ENCODE data around the gene CHDH. TPM values are rescaled to one million over a fixed set of nuclear protein-coding genes. Genes with fewer than 3 reads are reported as not detected.

CHDH gene
- total and polyA plus RNA-seq, 4 donors = 3.2 to 10.2 (median 6.7) TPM

- no peaks in the 10 kb centered on the region for H3K27me3 ChIP-seq (ENCODE audit: control insufficient read depth, insufficient read depth, low read length)
- no CpG with 5 or more reads among the region's 1 CpG for WGBS (ENCODE audit: insufficient coverage)
- H3K4me1 ChIP-seq (ENCODE audit: control insufficient read depth, insufficient read depth, low read length) = peaks cover 6% of the 10 kb centered on the region
- H3K27ac ChIP-seq (ENCODE audit: low read depth, low read length) = no peak overlapping the region
- no peak for DNase-seq (ENCODE audit: low read depth in 4 of 6, low spot score in 6 of 6)
- no peaks in the 10 kb centered on the region for H3K9me3 ChIP-seq (ENCODE audit: control insufficient read depth, insufficient read depth, low read length)
- H3K36me3 ChIP-seq (ENCODE audit: control insufficient read depth, insufficient read depth, low read length) = peaks cover 11% of the 10 kb centered on the region
- no peak overlapping the region for H3K4me3 ChIP-seq (ENCODE audit: low read depth, low read length)
These were observed 17.6 kb downstream of the CHDH start for GRCh38 chr3:53828581-53828980.

- peaks cover 13% of the 10 kb centered on the region for H3K4me1 ChIP-seq (ENCODE audit: control insufficient read depth, insufficient read depth, low read length)
- H3K27me3 ChIP-seq (ENCODE audit: control insufficient read depth, insufficient read depth, low read length) = no peaks in the 10 kb centered on the region
- DNase-seq (ENCODE audit: low read depth in 4 of 6, low spot score in 6 of 6) = no peak
- H3K27ac ChIP-seq (ENCODE audit: low read depth, low read length) = no peak overlapping the region
- no peaks in the 10 kb centered on the region for H3K9me3 ChIP-seq (ENCODE audit: control insufficient read depth, insufficient read depth, low read length)
- H3K36me3 ChIP-seq (ENCODE audit: control insufficient read depth, insufficient read depth, low read length) = peaks cover 22% of the 10 kb centered on the region
- no CpG with 5 or more reads among the region's 1 CpG for WGBS (ENCODE audit: insufficient coverage)
- no peak overlapping the region for H3K4me3 ChIP-seq (ENCODE audit: low read depth, low read length)
These were observed 20.2 kb downstream of the CHDH start for GRCh38 chr3:53826048-53826447.

- no peak for DNase-seq (ENCODE audit: low read depth in 4 of 6, low spot score in 6 of 6)
- no peaks in the 10 kb centered on the region for H3K9me3 ChIP-seq (ENCODE audit: control insufficient read depth, insufficient read depth, low read length)
These were observed 21.4 kb downstream of the CHDH start for GRCh38 chr3:53824795-53825194.

GRCh38 chr3:53823956-53824657 is 22.1 kb downstream of the CHDH start:
- peaks cover 41% of the 10 kb centered on the region for H3K36me3 ChIP-seq (ENCODE audit: control insufficient read depth, insufficient read depth, low read length)
- H3K4me1 ChIP-seq (ENCODE audit: control insufficient read depth, insufficient read depth, low read length) = peaks cover 13% of the 10 kb centered on the region
- no peaks in the 10 kb centered on the region for H3K27me3 ChIP-seq (ENCODE audit: control insufficient read depth, insufficient read depth, low read length)
- H3K9me3 ChIP-seq (ENCODE audit: control insufficient read depth, insufficient read depth, low read length) = no peaks in the 10 kb centered on the region
- 83% methylated on average over 9 of the region's 10 CpGs for WGBS (ENCODE audit: insufficient coverage)
- no peak overlapping the region for H3K27ac ChIP-seq (ENCODE audit: low read depth, low read length)
- no peak overlapping the region for H3K4me3 ChIP-seq (ENCODE audit: low read depth, low read length)
- no peak for DNase-seq (ENCODE audit: low read depth in 4 of 6, low spot score in 6 of 6)

More at GRCh38 chr3:53824795-53825194, 21.4 kb downstream of the CHDH start:
- Histone ChIP-seq H3K4me1 (ENCODE audit: control insufficient read depth, insufficient read depth, low read length) (peaks cover 13% of the 10 kb centered on the region), H3K36me3 (ENCODE audit: control insufficient read depth, insufficient read depth, low read length) (peaks cover 34% of the 10 kb centered on the region), H3K27me3 (ENCODE audit: control insufficient read depth, insufficient read depth, low read length) (no peaks in the 10 kb centered on the region), H3K4me3 (ENCODE audit: low read depth, low read length) (no peak overlapping the region), H3K27ac (ENCODE audit: low read depth, low read length) (no peak overlapping the region)
- WGBS (ENCODE audit: insufficient coverage) = 94% methylated on average over 4 of the region's 4 CpGs

GRCh38 chr3:53823026-53823955 is 22.9 kb downstream of the CHDH start:
- peaks cover 49% of the 10 kb centered on the region for H3K36me3 ChIP-seq (ENCODE audit: control insufficient read depth, insufficient read depth, low read length)

GRCh38 chr3:53822331-53822741 is 23.9 kb downstream of the CHDH start:
- H3K4me1 ChIP-seq (ENCODE audit: control insufficient read depth, insufficient read depth, low read length) = peaks cover 23% of the 10 kb centered on the region
- H3K9me3 ChIP-seq (ENCODE audit: control insufficient read depth, insufficient read depth, low read length) = no peaks in the 10 kb centered on the region
- H3K4me3 ChIP-seq (ENCODE audit: low read depth, low read length) = no peak overlapping the region
- H3K27me3 ChIP-seq (ENCODE audit: control insufficient read depth, insufficient read depth, low read length) = no peaks in the 10 kb centered on the region
- no peak for DNase-seq (ENCODE audit: low read depth in 4 of 6, low spot score in 6 of 6)
- WGBS (ENCODE audit: insufficient coverage) = 95% methylated on average over 13 of the region's 14 CpGs
- H3K36me3 ChIP-seq (ENCODE audit: control insufficient read depth, insufficient read depth, low read length) = peaks cover 58% of the 10 kb centered on the region
- H3K27ac ChIP-seq (ENCODE audit: low read depth, low read length) = no peak overlapping the region

More at GRCh38 chr3:53823026-53823955, 22.9 kb downstream of the CHDH start:
- no peak for DNase-seq (ENCODE audit: low read depth in 4 of 6, low spot score in 6 of 6)
- no peak overlapping the region for H3K4me3 ChIP-seq (ENCODE audit: low read depth, low read length)
- H3K4me1 ChIP-seq (ENCODE audit: control insufficient read depth, insufficient read depth, low read length) = peaks cover 14% of the 10 kb centered on the region
- no peak overlapping the region for H3K27ac ChIP-seq (ENCODE audit: low read depth, low read length)
- H3K9me3 ChIP-seq (ENCODE audit: control insufficient read depth, insufficient read depth, low read length) = no peaks in the 10 kb centered on the region
- no peaks in the 10 kb centered on the region for H3K27me3 ChIP-seq (ENCODE audit: control insufficient read depth, insufficient read depth, low read length)
- WGBS (ENCODE audit: insufficient coverage) = 97% methylated on average over 67 of the region's 67 CpGs

GRCh38 chr3:53821631-53822121 is 24.5 kb downstream of the CHDH start:
- no peak for DNase-seq (ENCODE audit: low read depth in 4 of 6, low spot score in 6 of 6)
- Histone ChIP-seq H3K27ac (ENCODE audit: low read depth, low read length) (no peak overlapping the region), H3K9me3 (ENCODE audit: control insufficient read depth, insufficient read depth, low read length) (no peaks in the 10 kb centered on the region), H3K4me3 (ENCODE audit: low read depth, low read length) (no peak overlapping the region), H3K4me1 (ENCODE audit: control insufficient read depth, insufficient read depth, low read length) (peaks cover 30% of the 10 kb centered on the region), H3K36me3 (ENCODE audit: control insufficient read depth, insufficient read depth, low read length) (peaks cover 62% of the 10 kb centered on the region), H3K27me3 (ENCODE audit: control insufficient read depth, insufficient read depth, low read length) (no peaks in the 10 kb centered on the region)
- WGBS (ENCODE audit: insufficient coverage) = 76% methylated on average over 2 of the region's 5 CpGs

- Histone ChIP-seq H3K4me3 (ENCODE audit: low read depth, low read length) (no peak overlapping the region), H3K36me3 (ENCODE audit: control insufficient read depth, insufficient read depth, low read length) (peaks cover 62% of the 10 kb centered on the region), H3K9me3 (ENCODE audit: control insufficient read depth, insufficient read depth, low read length) (no peaks in the 10 kb centered on the region), H3K27me3 (ENCODE audit: control insufficient read depth, insufficient read depth, low read length) (no peaks in the 10 kb centered on the region), H3K4me1 (ENCODE audit: control insufficient read depth, insufficient read depth, low read length) (peaks cover 33% of the 10 kb centered on the region), H3K27ac (ENCODE audit: low read depth, low read length) (no peak overlapping the region)
- no peak for DNase-seq (ENCODE audit: low read depth in 4 of 6, low spot score in 6 of 6)
- WGBS (ENCODE audit: insufficient coverage) = 87% methylated on average over 19 of the region's 21 CpGs
These were observed 25.3 kb downstream of the CHDH start for GRCh38 chr3:53820756-53821580.

GRCh38 chr3:53820084-53820483 is 26.1 kb downstream of the CHDH start:
- WGBS (ENCODE audit: insufficient coverage) = 95% methylated on average over 4 of the region's 5 CpGs
- no peak for DNase-seq (ENCODE audit: low read depth in 4 of 6, low spot score in 6 of 6)
- Histone ChIP-seq H3K4me3 (ENCODE audit: low read depth, low read length) (no peak overlapping the region), H3K4me1 (ENCODE audit: control insufficient read depth, insufficient read depth, low read length) (peaks cover 41% of the 10 kb centered on the region), H3K27me3 (ENCODE audit: control insufficient read depth, insufficient read depth, low read length) (no peaks in the 10 kb centered on the region), H3K27ac (ENCODE audit: low read depth, low read length) (no peak overlapping the region), H3K9me3 (ENCODE audit: control insufficient read depth, insufficient read depth, low read length) (no peaks in the 10 kb centered on the region), H3K36me3 (ENCODE audit: control insufficient read depth, insufficient read depth, low read length) (peaks cover 65% of the 10 kb centered on the region)
